AG04450 (cell line): Measurements from ENCODE around the gene AK8. TPM values are rescaled to one million over a fixed set of nuclear protein-coding genes. Genes with fewer than 3 reads are reported as not detected.

ENCODE experiments used
- CTCF ChIA-PET: fragments of 300-600, 350-600 bp; formaldehyde crosslinking; extraction: SDS; loops from one replicate; lab custom pipeline; 2022; ENCODE audit warnings: antibody characterized with exemption, inconsistent platforms; lab: Charles Lee
- POLR2A ChIA-PET: fragments of 350-600 bp; formaldehyde crosslinking; extraction: SDS; loops from one replicate; lab custom pipeline; 2021; ENCODE audit warnings: antibody characterized with exemption, inconsistent platforms; lab: Yijun Ruan, JAX
- DNase-seq: peaks from one replicate; pipeline ENCODE4 v3.0.0-alpha.2; 2011; ENCODE audit warnings: low read depth, low spot score
- H3K27ac ChIP-seq: one replicate; pipeline ENCODE4 v1.5.1; 2012; ENCODE audit warnings: low read depth, low read length, control low read depth
- H3K27me3 ChIP-seq: one replicate; pipeline ENCODE4 v1.6.0; 2012; ENCODE audit warnings: low read length; ENCODE audit not compliant: control insufficient read depth, insufficient read depth
- H3K4me3 ChIP-seq: 2 replicates; pipeline ENCODE4 v1.5.1; 2011; ENCODE audit warnings: mild to moderate bottlenecking, low read depth, low read length, control low read depth
- H3K9me3 ChIP-seq: 2 replicates; pipeline ENCODE4 v1.5.1; 2012; ENCODE audit warnings: low read length; ENCODE audit not compliant: control insufficient read depth, insufficient read depth
- CTCF ChIP-seq: IDR thresholded peaks from 2 replicates; pipeline ENCODE4 v1.5.1; 2011; ENCODE audit warnings: low read depth, low read length, control low read depth, inconsistent platforms
- polyA plus RNA-seq: library from polyadenylated mRNA; depleted of rRNA; stranded (reverse); fragments of >200 nt; gene quantifications from 2 replicates; pipeline ENCODE4 v1.2.3, GENCODE V29; 2011

The AK8 gene
- polyA plus RNA-seq, 1 experiment = 0.14 TPM

- POLR2A ChIA-PET = no interaction called here
Measured at GRCh38 chr9:132787748-132788159, 90.3 kb downstream of the AK8 start.

GRCh38 chr9:132784286-132784830 lies 93.7 kb downstream of the AK8 start:
- H3K27ac ChIP-seq = no peak overlapping the region
- H3K4me3 ChIP-seq = no peak overlapping the region
- TF ChIP-seq CTCF = no peak
- H3K27me3 ChIP-seq = peaks cover 53% of the 10 kb centered on the region
- DNase-seq = no peak
- POLR2A ChIA-PET = interaction anchor here (1.1 kb wide), 1 partner anchor 15 kb away, joined by 5 read pairs; no protein-coding TSS in a partner anchor
- CTCF ChIA-PET = interaction anchor here (1.5 kb wide), 1 partner anchor 15 kb away, joined by 5 read pairs; no protein-coding TSS in a partner anchor
- no peaks in the 10 kb centered on the region; the same call in 1 of the 2 replicates for H3K9me3 ChIP-seq

More at GRCh38 chr9:132787748-132788159, 90.3 kb downstream of the AK8 start:
- H3K9me3 ChIP-seq = no peaks in the 10 kb centered on the region; the same call in 1 of the 2 replicates
- DNase-seq = no peak
- no peak for TF ChIP-seq CTCF
- CTCF ChIA-PET = interaction anchor here (1.1 kb wide), 1 partner anchor 18 kb away, joined by 3 read pairs; no protein-coding TSS in a partner anchor
- no peak overlapping the region for H3K4me3 ChIP-seq
- H3K27me3 ChIP-seq = peaks cover 42% of the 10 kb centered on the region
- no peak overlapping the region for H3K27ac ChIP-seq

- ChIA-PET POLR2A (no interaction called here), CTCF (no interaction called here)
- DNase-seq = no peak
- no peak overlapping the region for H3K4me3 ChIP-seq
- H3K27me3 ChIP-seq = peaks cover 50% of the 10 kb centered on the region
- TF ChIP-seq CTCF = no peak
- H3K27ac ChIP-seq = no peak overlapping the region
- H3K9me3 ChIP-seq = no peaks in the 10 kb centered on the region; the same call in 1 of the 2 replicates
Measured at GRCh38 chr9:132783006-132783405, 95.1 kb downstream of the AK8 start.

GRCh38 chr9:132782037-132782436 lies 96.0 kb downstream of the AK8 start:
- Histone ChIP-seq H3K4me3 (no peak overlapping the region), H3K27ac (no peak overlapping the region), H3K27me3 (peaks cover 43% of the 10 kb centered on the region), H3K9me3 (no peaks in the 10 kb centered on the region; the same call in 1 of the 2 replicates)
- ChIA-PET CTCF (no interaction called here), POLR2A (interaction anchor here (0.7 kb wide), 1 partner anchor 111 kb away, joined by 4 read pairs; no protein-coding TSS in a partner anchor)
- TF ChIP-seq CTCF = no peak
- DNase-seq = no peak

- DNase-seq = no peak
- ChIA-PET CTCF (no interaction called here), POLR2A (no interaction called here)
- H3K27me3 ChIP-seq = peaks cover 39% of the 10 kb centered on the region
- H3K4me3 ChIP-seq = no peak overlapping the region
- no peaks in the 10 kb centered on the region; the same call in 1 of the 2 replicates for H3K9me3 ChIP-seq
- no peak for TF ChIP-seq CTCF
- H3K27ac ChIP-seq = no peak overlapping the region
Measured at GRCh38 chr9:132780230-132781007, 97.7 kb downstream of the AK8 start.
